Mesenchymal stem cell (in vitro differentiated cells and primary cell): ENCODE results near the gene LIN7B.
"Not testable (repeated sequence)": the region's sequence is repeated elsewhere in the genome, so short reads cannot be mapped to it uniquely, and the experiment has no call there.

Experiments
- DNase-seq: peaks from one replicate; pipeline ENCODE4 v3.0.0-alpha.2; 2013
- H2AFZ ChIP-seq: one replicate; pipeline ENCODE4 v1.6.1; 2013; ENCODE audit warnings: low read depth, mild to moderate bottlenecking, control low read depth, inconsistent platforms, low read length, moderate library complexity
- H2AK5ac ChIP-seq: 2 replicates; pipeline ENCODE4 v1.6.1; 2013; ENCODE audit warnings: low read length, moderate library complexity, mild to moderate bottlenecking, inconsistent platforms; ENCODE audit not compliant: severe bottlenecking
- H2BK120ac ChIP-seq: one replicate; pipeline ENCODE4 v1.6.1; 2013; ENCODE audit warnings: low read depth, mild to moderate bottlenecking, inconsistent platforms, low read length, moderate library complexity
- H2BK12ac ChIP-seq, 2 experiments: one replicate each; pipeline ENCODE4 v1.6.1; 2013; ENCODE audit warnings: inconsistent platforms in 2 of 2, low read length in 2 of 2, mild to moderate bottlenecking in 2 of 2, moderate library complexity in 2 of 2, control low read depth in 1 of 2
- H2BK15ac ChIP-seq: one replicate; pipeline ENCODE4 v1.6.1; 2013; ENCODE audit warnings: mild to moderate bottlenecking, low read depth, inconsistent platforms; ENCODE audit not compliant: poor library complexity, severe bottlenecking
- H2BK5ac ChIP-seq: 2 replicates; pipeline ENCODE4 v1.6.1; 2013; ENCODE audit warnings: low read depth, mild to moderate bottlenecking, low read length, control low read depth, inconsistent platforms; ENCODE audit not compliant: poor library complexity, severe bottlenecking
- H3K14ac ChIP-seq, 2 experiments: one replicate each; pipeline ENCODE4 v1.6.1; 2013; ENCODE audit warnings: inconsistent platforms in 2 of 2, low read length in 2 of 2, control low read depth in 1 of 2, mild to moderate bottlenecking in 1 of 2, moderate library complexity in 1 of 2
- H3K18ac ChIP-seq, 2 experiments: one replicate each; pipeline ENCODE4 v1.6.1; 2013; ENCODE audit warnings: inconsistent platforms in 2 of 2, low read length in 2 of 2, control low read depth in 1 of 2, low read depth in 1 of 2, mild to moderate bottlenecking in 1 of 2
- H3K23ac ChIP-seq, 2 experiments: one replicate each; pipeline ENCODE4 v1.6.1; 2013; ENCODE audit warnings: inconsistent platforms in 2 of 2, low read length in 2 of 2, mild to moderate bottlenecking in 2 of 2, moderate library complexity in 2 of 2, control low read depth in 1 of 2
- H3K27ac ChIP-seq: 2 replicates; pipeline ENCODE4 v1.5.1; 2013; ENCODE audit warnings: mild to moderate bottlenecking, moderate library complexity, low read length, control low read depth, inconsistent platforms; ENCODE audit not compliant: poor library complexity, severe bottlenecking
- H3K27me3 ChIP-seq, 2 experiments: 2 replicates each; pipeline versions ENCODE4 v1.6.1 to v1.7.0; 2013; ENCODE audit warnings: low read length in 2 of 2, mild to moderate bottlenecking in 2 of 2, moderate library complexity in 2 of 2, control low read depth in 1 of 2, inconsistent platforms in 1 of 2; ENCODE audit not compliant: control insufficient read depth in 1 of 2, insufficient read depth in 1 of 2
- H3K36me3 ChIP-seq, 2 experiments: 2 replicates each; pipeline versions ENCODE4 v1.6.1 to v1.7.0; 2013; ENCODE audit warnings: low read length in 2 of 2, control low read depth in 1 of 2, inconsistent platforms in 1 of 2, low read depth in 1 of 2, mild to moderate bottlenecking in 1 of 2; ENCODE audit not compliant: insufficient read depth in 2 of 2, control insufficient read depth in 1 of 2
- H3K4ac ChIP-seq, 2 experiments: one replicate each; pipeline ENCODE4 v1.6.1; 2013; ENCODE audit warnings: inconsistent platforms in 2 of 2, low read length in 2 of 2, mild to moderate bottlenecking in 2 of 2, moderate library complexity in 2 of 2, control low read depth in 1 of 2, low read depth in 1 of 2
- H3K4me1 ChIP-seq: 2 replicates; pipeline ENCODE4 v1.6.1; 2013; ENCODE audit warnings: low read depth, low read length, control low read depth; ENCODE audit not compliant: control insufficient read depth, insufficient read depth
- H3K4me2 ChIP-seq: 2 replicates; pipeline ENCODE4 v1.6.1; 2013; ENCODE audit warnings: low read length, mild to moderate bottlenecking, inconsistent platforms; ENCODE audit not compliant: poor library complexity, severe bottlenecking
- H3K4me3 ChIP-seq, 2 experiments: 2 replicates each; pipeline versions ENCODE4 v1.5.1 to v1.7.0; 2013; ENCODE audit warnings: low read length in 2 of 2, mild to moderate bottlenecking in 2 of 2, control low read depth in 1 of 2, low read depth in 1 of 2; ENCODE audit not compliant: insufficient read depth in 1 of 2
- H3K79me1 ChIP-seq: replicated peaks from 2 replicates; pipeline ENCODE4 v1.6.1; 2013; ENCODE audit warnings: mild to moderate bottlenecking, control low read depth, low read length, inconsistent platforms; ENCODE audit not compliant: poor library complexity, severe bottlenecking
- H3K9ac ChIP-seq: 2 replicates; pipeline ENCODE4 v1.7.0; 2013; ENCODE audit warnings: mild to moderate bottlenecking, low read length, moderate library complexity
- H3K9me3 ChIP-seq: 2 replicates; pipeline ENCODE4 v1.7.0; 2013; ENCODE audit warnings: mild to moderate bottlenecking, low read length; ENCODE audit not compliant: control insufficient read depth
- H4K8ac ChIP-seq: one replicate; pipeline ENCODE4 v1.6.1; 2013; ENCODE audit warnings: inconsistent platforms, mild to moderate bottlenecking, low read length, moderate library complexity
- H4K91ac ChIP-seq: one replicate; pipeline ENCODE4 v1.6.1; 2013; ENCODE audit warnings: mild to moderate bottlenecking, low read length, inconsistent platforms
- WGBS: methylation state at CpG from one replicate; pipeline ENCODE4 v1.1.7; 2013; ENCODE audit warnings: mixed read lengths; 5-methylcytosine and 5-hydroxymethylcytosine counted together

LIN7B gene

DNA sequence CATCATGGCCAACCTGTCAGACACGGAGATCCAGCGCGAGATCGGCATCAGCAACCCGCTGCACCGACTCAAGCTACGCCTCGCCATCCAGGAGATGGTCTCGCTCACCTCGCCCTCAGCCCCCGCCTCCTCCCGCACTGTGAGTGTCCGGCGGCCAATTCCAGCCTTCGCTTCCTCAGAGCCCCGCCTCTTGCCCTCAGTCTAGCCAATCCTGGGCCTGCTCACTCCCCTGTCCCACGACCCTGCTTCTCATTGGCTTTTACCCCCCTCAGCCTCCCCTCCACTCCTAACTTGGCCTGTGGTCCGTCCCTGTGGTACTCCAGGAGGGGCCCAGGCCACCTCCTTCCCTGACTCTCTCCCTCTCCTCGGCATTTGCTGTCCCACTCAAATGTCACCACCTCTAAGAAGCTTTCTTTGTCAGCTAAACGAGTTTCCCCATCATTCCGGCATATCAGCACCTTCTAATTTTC is 28.7 kb downstream of the LIN7B start:
- Histone ChIP-seq H3K4ac (no peak overlapping the region), H3K4me3 (peak overlapping the region; percentile 73 to 90), H3K9ac (peak overlapping the region; percentile 77), H3K23ac (peak overlapping the region in 1 of 2 experiments; percentile 20), H3K27ac (no peak overlapping the region), H2BK5ac (no peak overlapping the region), H2AFZ (peak overlapping the region; percentile 88), H3K79me1 (no peaks in the 10 kb centered on the region), H3K27me3 (peaks cover 0 to 6% of the 10 kb centered on the region in 2 experiments), H3K36me3 (no peaks in the 10 kb centered on the region), H2AK5ac (no peak overlapping the region), H2BK12ac (peak overlapping the region in 1 of 2 experiments; percentile 80), H3K9me3 (no peaks in the 10 kb centered on the region), H2BK120ac (no peak overlapping the region), H3K14ac (peak overlapping the region in 1 of 2 experiments; percentile 31), H3K4me1 (peaks cover 19% of the 10 kb centered on the region), H4K91ac (peak overlapping the region; percentile 96), H4K8ac (peak overlapping the region; percentile 97), H3K18ac (peak overlapping the region; percentile 45 to 67), H3K4me2 (peak overlapping the region; percentile 85), H2BK15ac (peak overlapping the region; percentile 33)
- WGBS, result 3% methylated on average over 21 of the region's 21 CpGs
- DNase-seq, result peak; percentile 94

GRCh38 chr19:49145573-49146407 is 31.6 kb downstream of the LIN7B start:
- H3K23ac ChIP-seq, result no peak overlapping the region
- H3K4me3 ChIP-seq, result peak overlapping the region in 1 of 2 experiments; percentile 75
- no peak overlapping the region for H4K8ac ChIP-seq
- no peak overlapping the region for H2AFZ ChIP-seq
- H3K14ac ChIP-seq, result no peak overlapping the region
- no peak overlapping the region for H3K27ac ChIP-seq
- peak overlapping the region; percentile 4 for H3K4me2 ChIP-seq
- peaks cover 33% of the 10 kb centered on the region for H3K4me1 ChIP-seq
- no peak overlapping the region for H2BK12ac ChIP-seq
- H2BK120ac ChIP-seq, result no peak overlapping the region
- no peaks in the 10 kb centered on the region for H3K36me3 ChIP-seq
- peaks cover 4 to 13% of the 10 kb centered on the region in 2 experiments for H3K27me3 ChIP-seq
- H2BK5ac ChIP-seq, result no peak overlapping the region
- H2AK5ac ChIP-seq, result no peak overlapping the region
- H3K4ac ChIP-seq, result no peak overlapping the region
- no peak overlapping the region for H2BK15ac ChIP-seq
- peak; percentile 83 for DNase-seq
- WGBS, result 11% methylated on average over 26 of the region's 30 CpGs
- H3K79me1 ChIP-seq, result no peaks in the 10 kb centered on the region
- H3K9me3 ChIP-seq, result no peaks in the 10 kb centered on the region
- H4K91ac ChIP-seq, result no peak overlapping the region
- H3K9ac ChIP-seq, result peak overlapping the region; percentile 62
- H3K18ac ChIP-seq, result no peak overlapping the region

DNA sequence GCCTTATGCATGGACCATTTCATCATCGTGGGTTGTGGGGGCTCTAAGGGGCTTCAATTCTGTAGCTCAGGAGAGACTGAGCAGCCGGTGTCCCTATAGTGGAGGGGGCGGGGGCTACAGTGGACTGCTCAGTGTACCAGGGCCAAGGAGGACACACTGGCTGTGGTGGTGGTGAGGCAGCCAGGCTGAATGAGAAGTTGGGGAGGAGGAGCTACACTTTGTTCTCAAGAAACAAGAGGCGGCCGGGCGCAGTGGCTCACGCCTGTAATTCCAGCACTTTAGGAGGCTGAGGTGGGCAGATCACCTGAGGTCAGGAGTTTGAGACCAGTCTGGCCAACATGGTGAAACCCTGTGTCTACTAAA is 32.2 kb downstream of the LIN7B start:
- H3K9ac ChIP-seq, H2AFZ ChIP-seq: not testable (repeated sequence)
- 42% methylated on average over 7 of the region's 7 CpGs for WGBS

DNA sequence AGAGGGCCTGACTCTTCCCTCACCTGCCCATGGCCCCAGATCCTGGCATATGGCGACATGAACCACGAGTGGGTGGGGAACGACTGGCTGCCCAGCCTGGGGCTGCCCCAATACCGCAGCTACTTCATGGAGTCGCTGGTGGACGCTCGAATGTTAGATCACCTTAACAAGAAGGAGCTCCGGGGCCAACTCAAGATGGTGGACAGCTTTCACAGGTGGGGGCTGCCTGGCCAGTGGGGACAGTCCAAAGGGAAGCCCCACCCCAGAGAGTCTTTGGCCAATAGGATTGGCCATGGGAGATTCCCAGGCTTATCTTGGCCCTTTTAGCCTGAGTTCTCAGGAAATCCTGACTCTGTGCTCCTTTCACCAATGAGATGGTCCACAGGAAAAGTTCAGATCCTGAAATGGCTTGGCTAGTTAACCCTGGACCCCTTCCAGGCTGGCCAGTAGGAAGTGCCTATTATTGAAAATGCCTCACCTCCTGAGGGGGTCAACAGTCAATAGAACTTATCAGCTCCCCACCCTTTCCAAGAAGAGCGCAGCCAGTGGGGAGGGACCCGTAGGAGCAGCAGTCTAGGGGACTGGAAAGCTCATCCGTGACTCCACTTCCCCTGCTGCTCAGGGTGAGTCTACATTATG is 34.0 kb downstream of the LIN7B start:
- DNase-seq, result no peak
- Histone ChIP-seq H3K23ac (no peak overlapping the region), H3K9me3 (no peaks in the 10 kb centered on the region), H3K4me3 (no peak overlapping the region), H2AK5ac (no peak overlapping the region), H2BK5ac (no peak overlapping the region), H3K14ac (no peak overlapping the region), H3K27ac (no peak overlapping the region), H3K36me3 (no peaks in the 10 kb centered on the region), H3K27me3 (peaks cover 4 to 14% of the 10 kb centered on the region in 2 experiments), H2BK15ac (no peak overlapping the region), H2BK12ac (no peak overlapping the region), H2AFZ (no peak overlapping the region), H3K18ac (no peak overlapping the region), H3K79me1 (no peaks in the 10 kb centered on the region), H2BK120ac (no peak overlapping the region), H3K4me2 (no peak overlapping the region), H4K91ac (no peak overlapping the region), H3K4ac (no peak overlapping the region), H3K9ac (no peak overlapping the region), H4K8ac (no peak overlapping the region), H3K4me1 (peaks cover 33% of the 10 kb centered on the region)
- 84% methylated on average over 11 of the region's 11 CpGs for WGBS

More for the DNA sequence above, 32.2 kb downstream of the LIN7B start:
- Histone ChIP-seq H3K4me3 (peak overlapping the region in 1 of 2 experiments; percentile 75), H3K4me2 (peak overlapping the region; percentile 4), H3K4me1 (peaks cover 35% of the 10 kb centered on the region), H3K27me3 (peaks cover 4 to 13% of the 10 kb centered on the region in 2 experiments)
- H2BK12ac ChIP-seq, H3K14ac ChIP-seq, H3K18ac ChIP-seq, H3K79me1 ChIP-seq, H4K8ac ChIP-seq, DNase-seq, H2BK5ac ChIP-seq, H3K4ac ChIP-seq, H3K36me3 ChIP-seq, H2AK5ac ChIP-seq, H3K27ac ChIP-seq, H3K23ac ChIP-seq, H2BK120ac ChIP-seq, H3K9me3 ChIP-seq, H2BK15ac ChIP-seq, H4K91ac ChIP-seq: not testable (repeated sequence)
